Right atrium auricular region (tissue), 2 donors: Measurements from ENCODE around the gene LSM14A. TPM values are rescaled to one million over a fixed set of nuclear protein-coding genes. Genes with fewer than 3 reads are reported as not detected.

Experiments
- DNase-seq: peaks from one replicate; pipeline ENCODE4 v3.0.0-alpha.2; 2019; ENCODE audit warnings: low spot score
- H3K27ac ChIP-seq, 2 donors: fragments of 200-600 bp; sonication (generic); 1 replicate in 1 of 2; 2 replicates in 1 of 2; pipeline ENCODE4 v1.5.1; 2016 to 2019
- H3K27me3 ChIP-seq, 2 donors: fragments of 200-600 bp; sonication (generic); one replicate each; pipeline versions ENCODE4 v1.5.1 to v1.6.0; 2017 to 2019
- H3K36me3 ChIP-seq: fragments of 200-600 bp; sonication (generic); one replicate; pipeline ENCODE4 v1.5.1; 2016
- H3K4me1 ChIP-seq, 2 donors: fragments of 200-600 bp; sonication (generic); one replicate each; pipeline versions ENCODE4 v1.5.1 to v1.6.0; 2017 to 2019
- H3K4me3 ChIP-seq, 2 donors: fragments of 200-600 bp; sonication (generic); 1 replicate in 1 of 2; 2 replicates in 1 of 2; pipeline ENCODE4 v1.5.1; 2017 to 2019; ENCODE audit warnings: mild to moderate bottlenecking in 1 of 2, moderate library complexity in 1 of 2
- H3K9me3 ChIP-seq, 2 donors: fragments of 200-600 bp; sonication (generic); one replicate each; pipeline ENCODE4 v1.5.1; 2019
- total RNA-seq, 2 donors: library from RNA; depleted of rRNA; stranded (reverse); fragments of >200 nt; gene quantifications; one replicate each; pipeline ENCODE4 v1.1.0, GENCODE V29; 2016
- TF ChIP-seq, protein P1 (sequence below), 2 donors: fragments of 200-600 bp; sonication (generic); IDR thresholded peaks; one replicate each; pipeline ENCODE4 v1.5.1; 2019; ENCODE audit warnings: antibody characterized with exemption in 2 of 2

LSM14A gene
- total RNA-seq, 2 donors from 2014 or later, result 60.3 to 80.2 TPM

- no peak for DNase-seq
- TF ChIP-seq, protein P1, sequence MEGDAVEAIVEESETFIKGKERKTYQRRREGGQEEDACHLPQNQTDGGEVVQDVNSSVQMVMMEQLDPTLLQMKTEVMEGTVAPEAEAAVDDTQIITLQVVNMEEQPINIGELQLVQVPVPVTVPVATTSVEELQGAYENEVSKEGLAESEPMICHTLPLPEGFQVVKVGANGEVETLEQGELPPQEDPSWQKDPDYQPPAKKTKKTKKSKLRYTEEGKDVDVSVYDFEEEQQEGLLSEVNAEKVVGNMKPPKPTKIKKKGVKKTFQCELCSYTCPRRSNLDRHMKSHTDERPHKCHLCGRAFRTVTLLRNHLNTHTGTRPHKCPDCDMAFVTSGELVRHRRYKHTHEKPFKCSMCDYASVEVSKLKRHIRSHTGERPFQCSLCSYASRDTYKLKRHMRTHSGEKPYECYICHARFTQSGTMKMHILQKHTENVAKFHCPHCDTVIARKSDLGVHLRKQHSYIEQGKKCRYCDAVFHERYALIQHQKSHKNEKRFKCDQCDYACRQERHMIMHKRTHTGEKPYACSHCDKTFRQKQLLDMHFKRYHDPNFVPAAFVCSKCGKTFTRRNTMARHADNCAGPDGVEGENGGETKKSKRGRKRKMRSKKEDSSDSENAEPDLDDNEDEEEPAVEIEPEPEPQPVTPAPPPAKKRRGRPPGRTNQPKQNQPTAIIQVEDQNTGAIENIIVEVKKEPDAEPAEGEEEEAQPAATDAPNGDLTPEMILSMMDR (IDR thresholded peaks at IDR 0.05), result no peak
- Histone ChIP-seq H3K9me3 (no peaks in the 10 kb centered on the region), H3K27ac (peak overlapping the region; percentile 88 to 90), H3K4me3 (peak overlapping the region; percentile 96 to 97), H3K27me3 (no peaks in the 10 kb centered on the region), H3K4me1 (peaks cover 0 to 45% of the 10 kb centered on the region in 2 donors), H3K36me3 (no peaks in the 10 kb centered on the region)
Measured at GRCh38 chr19:34255546-34255945, 83.2 kb downstream of the LSM14A start.

GRCh38 chr19:34256835-34257558, 84.7 kb downstream of the LSM14A start:
- TF ChIP-seq, protein P1 (IDR thresholded peaks at IDR 0.05), result no peak
- no peak for DNase-seq
- H3K4me3 ChIP-seq, result no peak overlapping the region
- no peak overlapping the region for H3K27ac ChIP-seq
- H3K36me3 ChIP-seq, result no peaks in the 10 kb centered on the region
- peaks cover 0 to 57% of the 10 kb centered on the region in 2 donors for H3K4me1 ChIP-seq
- no peaks in the 10 kb centered on the region for H3K27me3 ChIP-seq
- no peaks in the 10 kb centered on the region for H3K9me3 ChIP-seq

DNA sequence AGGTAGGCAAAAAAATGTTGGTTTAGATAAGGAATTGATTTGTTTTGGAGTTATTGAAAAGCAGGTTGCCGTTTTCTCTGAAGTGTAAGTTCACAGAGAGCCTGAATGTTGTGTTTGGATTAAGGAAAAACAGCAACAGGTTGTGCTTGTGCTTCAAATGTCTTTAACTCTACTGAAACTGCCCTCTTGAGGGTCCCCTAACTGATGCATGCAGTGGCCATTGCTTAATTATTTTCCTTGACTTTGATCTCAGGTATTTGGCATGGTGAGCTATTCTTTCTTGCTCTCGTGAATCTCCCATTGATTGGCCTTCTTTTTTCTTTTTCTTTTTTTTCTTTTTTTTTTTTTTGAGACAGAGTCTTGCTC, 85.2 kb downstream of the LSM14A start:
- H3K4me1 ChIP-seq, result peaks cover 0 to 57% of the 10 kb centered on the region in 2 donors
- H3K27ac ChIP-seq, result no peak overlapping the region
- DNase-seq, result no peak
- H3K4me3 ChIP-seq, result no peak overlapping the region
- H3K27me3 ChIP-seq, result no peaks in the 10 kb centered on the region
- no peaks in the 10 kb centered on the region for H3K36me3 ChIP-seq
- TF ChIP-seq, protein P1 (IDR thresholded peaks at IDR 0.05), result no peak
- H3K9me3 ChIP-seq, result no peaks in the 10 kb centered on the region

DNA sequence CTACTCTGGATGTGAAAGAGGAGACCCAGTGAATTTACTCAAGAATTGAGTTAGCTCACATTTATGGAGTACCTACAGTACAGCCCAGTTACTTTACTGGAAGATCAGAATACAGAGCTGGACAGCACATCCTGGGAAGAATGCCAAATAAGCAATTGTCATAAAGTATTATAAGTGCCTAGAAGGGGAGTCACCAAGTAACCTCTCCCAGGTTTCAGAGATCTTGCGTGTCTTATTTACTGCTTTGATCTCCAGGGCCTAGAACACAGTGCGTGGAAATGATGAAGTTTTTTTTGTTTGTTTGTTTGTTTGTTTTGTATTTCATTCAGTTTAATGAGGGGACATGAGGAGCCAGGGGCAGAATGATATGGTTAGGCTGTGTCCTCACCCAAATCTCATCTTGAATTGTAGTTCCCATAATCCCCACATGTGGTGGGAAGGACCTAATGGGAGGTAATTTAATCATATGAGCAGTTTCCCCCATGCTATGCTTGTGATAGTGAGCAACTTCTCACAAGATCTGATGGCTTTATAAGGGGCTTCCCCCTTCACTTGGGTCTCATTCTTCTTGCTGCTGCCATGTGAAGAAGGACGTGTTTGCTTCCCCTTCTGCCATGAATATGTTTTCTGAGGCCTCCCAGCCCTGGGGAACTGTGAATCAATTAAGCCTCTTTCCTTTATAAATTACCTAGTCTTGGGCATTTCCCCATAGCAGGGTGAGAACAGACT, 87.2 kb downstream of the LSM14A start:
- Histone ChIP-seq H3K27ac (peak overlapping the region in 1 of 2 donors; percentile 21), H3K4me1 (peaks cover 0 to 58% of the 10 kb centered on the region in 2 donors), H3K36me3 (no peaks in the 10 kb centered on the region), H3K4me3 (no peak overlapping the region), H3K27me3 (no peaks in the 10 kb centered on the region), H3K9me3 (no peaks in the 10 kb centered on the region)
- TF ChIP-seq, protein P1 (IDR thresholded peaks at IDR 0.05), result no peak
- no peak for DNase-seq

DNA sequence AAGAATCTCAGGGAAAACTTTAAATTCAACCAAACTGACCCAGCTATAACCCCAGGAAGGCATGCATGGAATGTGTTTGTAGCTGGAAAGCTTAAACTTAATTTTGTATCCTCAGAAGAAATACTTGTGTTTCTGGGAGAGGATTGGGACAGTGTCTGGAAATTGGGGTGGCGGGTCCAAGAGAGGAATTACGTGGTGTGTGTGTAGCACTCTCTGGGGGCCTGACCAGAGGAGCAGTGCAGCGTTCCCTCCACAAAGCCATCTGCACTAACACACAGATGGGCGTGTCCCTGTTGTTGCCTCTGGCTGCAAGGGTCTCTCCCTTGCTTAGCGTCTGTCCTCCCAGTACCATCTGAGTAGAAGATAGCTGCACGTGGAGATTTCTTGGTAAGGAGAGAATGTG, 88.5 kb downstream of the LSM14A start:
- Histone ChIP-seq H3K9me3 (no peaks in the 10 kb centered on the region), H3K27ac (no peak overlapping the region), H3K36me3 (no peaks in the 10 kb centered on the region), H3K4me3 (no peak overlapping the region), H3K27me3 (no peaks in the 10 kb centered on the region), H3K4me1 (peaks cover 0 to 57% of the 10 kb centered on the region in 2 donors)
- TF ChIP-seq, protein P1 (IDR thresholded peaks at IDR 0.05), result no peak
- DNase-seq, result no peak
